Activated CD8-positive, alpha-beta memory T cell treated with anti-CD3 and anti-CD28 coated beads, Interleukin-2, amount 10 ng/mL, durations not matched to agents 7 days and 5 days (primary cell): Measurements from ENCODE around the gene SCN1B. TPM values are rescaled to one million over a fixed set of nuclear protein-coding genes. Genes with fewer than 3 reads are reported as not detected.
"Not testable (repeated sequence)": the region's sequence is repeated elsewhere in the genome, so short reads cannot be mapped to it uniquely, and the experiment has no call there.

Source experiments
- ATAC-seq: fragments of 150-1000 bp; cut with Tn5 transposase; one replicate; pipeline ENCODE4 v1.10.0; 2021; ENCODE audit warnings: moderate library complexity
- CTCF ChIA-PET: fragments of 350-600 bp; sonication (Branson Sonifier 250); formaldehyde crosslinking; loops from one replicate; lab custom pipeline; 2021; ENCODE audit warnings: antibody characterized with exemption; lab: Charles Lee
- DNase-seq: peaks from one replicate; pipeline ENCODE4 v3.0.0-alpha.2; 2020
- H3K27ac Mint-ChIP-seq: one replicate; pipeline ENCODE4 v1.8.0; 2021; ENCODE audit warnings: mild to moderate bottlenecking, mixed read lengths
- H3K27me3 Mint-ChIP-seq: one replicate; pipeline ENCODE4 v1.8.0; 2021; ENCODE audit warnings: mixed read lengths
- H3K36me3 Mint-ChIP-seq: one replicate; pipeline ENCODE4 v1.8.0; 2021; ENCODE audit warnings: mild to moderate bottlenecking, mixed read lengths
- H3K4me1 Mint-ChIP-seq: one replicate; pipeline ENCODE4 v1.8.0; 2021; ENCODE audit warnings: mixed read lengths
- H3K4me3 Mint-ChIP-seq: one replicate; pipeline ENCODE4 v1.8.0; 2021; ENCODE audit warnings: mild to moderate bottlenecking, moderate library complexity, mixed read lengths
- H3K9me3 Mint-ChIP-seq: one replicate; pipeline ENCODE4 v1.8.0; 2022; ENCODE audit warnings: low read depth, mixed read lengths
- total RNA-seq, 2 experiments: library from RNA; stranded (reverse); gene quantifications; one replicate each; pipeline ENCODE4 v1.2.3, GENCODE V29; 2021

The SCN1B gene
- total RNA-seq, 2 experiments from 2014 or later: 0.26 to 0.37 TPM

DNA sequence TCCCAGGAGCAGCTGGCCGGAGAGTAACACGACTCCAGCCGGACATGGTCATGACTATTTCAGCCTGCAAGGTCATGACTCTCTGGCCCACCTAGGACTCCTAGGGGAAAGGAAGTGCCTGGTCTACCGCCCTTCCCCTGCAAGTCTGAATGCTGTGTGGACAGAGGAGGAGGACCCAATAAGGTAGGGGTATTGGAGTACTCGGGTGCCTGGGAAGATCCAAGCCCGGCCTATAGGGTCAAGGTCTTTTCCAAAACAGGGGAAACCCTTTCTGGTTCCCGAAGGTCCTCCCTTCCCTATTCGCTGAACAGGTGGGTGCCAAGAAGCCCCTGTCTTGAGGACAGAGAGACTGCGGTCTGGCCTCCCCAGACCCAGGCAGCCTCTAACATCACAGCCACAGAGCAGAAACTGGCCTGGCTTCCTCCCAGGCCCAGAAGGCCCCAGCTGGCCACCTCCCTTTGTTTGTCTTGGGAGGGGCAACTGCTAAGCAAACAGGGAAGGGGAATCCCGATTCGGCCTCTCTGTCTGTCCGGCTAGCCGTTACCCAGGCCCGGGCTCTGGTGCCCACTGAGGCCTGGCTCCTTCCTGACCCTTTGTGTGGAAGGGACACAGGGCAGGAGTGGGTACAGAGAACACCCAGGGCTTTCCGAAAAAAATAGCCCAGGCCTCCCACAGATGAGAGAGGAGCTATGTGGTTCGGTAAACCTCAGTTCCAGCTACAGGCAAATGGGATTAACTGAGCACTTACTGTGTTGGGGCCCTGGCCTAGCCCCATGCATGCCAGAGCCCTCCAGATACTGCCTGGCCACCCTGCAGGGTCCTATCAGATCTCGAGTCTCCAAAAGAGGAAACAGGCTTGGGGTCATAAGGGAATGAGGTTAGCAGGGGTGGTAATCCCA, 35.4 kb upstream of the SCN1B start:
- Mint-ChIP-seq H3K4me3 (no peak overlapping the region), H3K36me3 (no peaks in the 10 kb centered on the region), H3K27ac (no peak overlapping the region), H3K4me1 (peaks cover 71% of the 10 kb centered on the region), H3K27me3 (no peaks in the 10 kb centered on the region), H3K9me3 (no peaks in the 10 kb centered on the region)
- ATAC-seq (no peak), DNase-seq (no peak)
- CTCF ChIA-PET: interaction anchor here (1.2 to 4.1 kb wide), 4 partner anchors 16 to 23 kb away, joined by 3 to 15 read pairs (median 9); no protein-coding TSS in a partner anchor

DNA sequence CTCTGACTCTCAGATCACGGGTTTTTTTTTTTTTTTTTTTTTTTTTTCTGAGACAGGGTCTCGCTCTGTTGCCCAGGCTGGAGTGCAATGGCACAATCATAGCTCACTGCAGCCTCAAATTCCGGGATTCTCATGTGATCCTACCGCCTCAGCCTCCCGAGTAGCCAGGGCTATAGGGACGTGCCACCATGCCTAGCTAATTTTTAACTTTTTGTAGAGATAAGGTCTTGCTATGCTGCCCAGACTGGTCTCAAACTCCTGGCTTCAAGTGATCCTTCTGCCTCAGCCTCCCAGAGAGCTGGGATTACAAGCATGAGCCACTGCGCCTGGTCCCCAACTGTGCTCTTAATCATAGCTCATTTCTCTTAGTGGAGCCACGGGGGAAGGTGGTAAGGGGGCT, 34.7 kb upstream of the SCN1B start:
- Mint-ChIP-seq H3K27me3 (no peaks in the 10 kb centered on the region), H3K4me3 (no peak overlapping the region), H3K27ac (no peak overlapping the region), H3K36me3 (no peaks in the 10 kb centered on the region), H3K9me3 (no peaks in the 10 kb centered on the region), H3K4me1 (peaks cover 68% of the 10 kb centered on the region)
- CTCF ChIA-PET: interaction anchor here (1.2 to 4.1 kb wide), 4 partner anchors 16 to 23 kb away, joined by 3 to 15 read pairs (median 9); no protein-coding TSS in a partner anchor
- no peak for ATAC-seq
- no peak for DNase-seq

DNA sequence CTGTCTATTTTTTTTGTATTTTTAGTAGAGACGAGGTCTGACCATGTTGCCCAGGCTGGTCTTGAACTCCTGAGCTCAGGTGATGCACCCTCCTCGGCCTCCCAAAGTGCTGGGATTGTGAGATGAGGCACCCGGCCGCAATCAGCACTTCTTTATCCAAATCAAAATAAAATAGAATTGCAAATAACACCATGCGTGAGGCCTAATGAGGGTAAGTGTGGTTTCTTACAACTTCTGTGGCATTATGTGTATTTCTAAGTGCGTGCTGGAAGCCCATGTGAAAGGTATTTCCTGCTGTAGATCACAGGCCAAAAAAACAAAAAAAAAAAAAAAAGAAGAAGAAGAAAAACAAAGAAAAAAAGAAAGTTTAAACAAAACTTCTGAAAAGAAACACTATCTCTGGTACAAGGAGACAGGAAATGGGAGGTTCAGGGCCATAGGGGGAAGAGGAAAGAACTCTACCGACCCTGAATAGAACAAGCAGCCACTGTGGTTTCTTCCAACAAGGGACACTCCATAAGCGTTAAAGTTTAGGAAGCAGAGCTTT, 33.1 kb upstream of the SCN1B start:
- Mint-ChIP-seq H3K27me3 (no peaks in the 10 kb centered on the region), H3K9me3 (no peaks in the 10 kb centered on the region), H3K27ac (peak overlapping the region; percentile 96), H3K4me1 (peaks cover 68% of the 10 kb centered on the region), H3K36me3 (peaks cover 10% of the 10 kb centered on the region), H3K4me3 (peak overlapping the region; percentile 54)
- ATAC-seq (no peak), DNase-seq (no peak)
- CTCF ChIA-PET: interaction anchor here (0.6 to 3.2 kb wide), 8 partner anchors 8 to 145 kb away, joined by 3 to 15 read pairs (median 3); no protein-coding TSS in a partner anchor

DNA sequence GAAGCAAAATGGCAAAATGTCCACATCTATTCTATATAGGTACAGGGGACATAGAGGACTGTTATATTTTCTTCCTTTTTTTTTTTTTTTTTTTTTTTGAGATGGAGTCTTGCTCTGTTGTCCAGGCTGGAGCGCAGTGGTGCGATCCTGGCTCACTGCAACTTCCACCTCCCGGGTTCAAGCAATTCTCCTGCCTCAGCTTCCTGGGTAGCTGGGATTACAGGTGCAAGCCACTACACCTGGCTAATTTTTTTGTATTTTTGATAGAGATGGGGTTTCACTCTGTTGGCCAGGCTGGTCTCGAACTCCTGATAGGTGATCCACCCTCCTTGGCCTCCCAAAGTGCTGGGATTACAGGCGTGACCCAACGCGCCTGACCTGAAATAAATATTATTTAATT, 32.0 kb upstream of the SCN1B start:
- CTCF ChIA-PET, ATAC-seq, DNase-seq, H3K9me3 Mint-ChIP-seq, H3K4me3 Mint-ChIP-seq, H3K27me3 Mint-ChIP-seq: not testable (repeated sequence)
- Mint-ChIP-seq H3K27ac (peak overlapping the region; percentile 96), H3K4me1 (peaks cover 70% of the 10 kb centered on the region), H3K36me3 (peaks cover 19% of the 10 kb centered on the region)

DNA sequence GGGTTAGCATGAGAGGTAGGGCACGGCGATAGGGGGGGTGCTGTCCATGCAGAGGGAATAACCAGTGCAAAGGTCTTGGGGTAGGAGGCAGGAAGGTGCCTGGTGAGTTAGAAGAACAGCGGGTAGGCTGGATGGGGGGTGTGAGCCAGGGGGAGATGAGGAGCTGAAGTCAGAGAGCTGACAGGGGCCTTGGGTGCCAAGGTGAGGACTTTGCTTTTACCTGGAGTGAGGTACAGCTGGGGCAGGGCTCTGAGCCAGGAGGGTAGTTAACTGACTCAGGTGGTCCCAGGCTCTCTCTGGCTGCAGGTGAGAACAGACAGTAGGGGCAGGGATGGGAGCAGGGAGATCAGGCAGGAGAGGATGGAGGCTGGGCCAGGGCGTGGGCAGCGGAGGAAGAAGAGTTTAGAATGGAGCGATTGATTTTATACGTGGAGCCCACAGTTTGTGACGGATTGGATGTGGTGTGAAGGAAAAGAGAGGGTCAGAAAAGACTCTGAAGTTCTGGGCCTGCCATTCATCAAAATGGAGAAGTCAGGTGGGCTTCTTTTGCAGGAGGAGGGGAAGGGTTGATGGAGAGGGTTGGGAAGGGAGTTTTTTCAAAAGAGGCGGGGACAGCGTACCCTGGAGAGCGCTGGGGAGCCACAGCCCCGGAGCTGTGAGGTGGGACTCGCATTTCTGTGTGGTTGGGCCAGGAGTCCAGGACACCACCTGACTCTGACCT, 31.3 kb upstream of the SCN1B start:
- ATAC-seq: no peak
- H3K4me3 Mint-ChIP-seq: peak overlapping the region; percentile 76
- no peaks in the 10 kb centered on the region for H3K9me3 Mint-ChIP-seq
- CTCF ChIA-PET: interaction anchor here (4.0 kb wide), 1 partner anchor 27 kb away, joined by 18 read pairs; no protein-coding TSS in a partner anchor
- peaks cover 73% of the 10 kb centered on the region for H3K4me1 Mint-ChIP-seq
- H3K27me3 Mint-ChIP-seq: no peaks in the 10 kb centered on the region
- H3K36me3 Mint-ChIP-seq: peaks cover 20% of the 10 kb centered on the region
- no peak for DNase-seq
- H3K27ac Mint-ChIP-seq: peak overlapping the region; percentile 92

DNA sequence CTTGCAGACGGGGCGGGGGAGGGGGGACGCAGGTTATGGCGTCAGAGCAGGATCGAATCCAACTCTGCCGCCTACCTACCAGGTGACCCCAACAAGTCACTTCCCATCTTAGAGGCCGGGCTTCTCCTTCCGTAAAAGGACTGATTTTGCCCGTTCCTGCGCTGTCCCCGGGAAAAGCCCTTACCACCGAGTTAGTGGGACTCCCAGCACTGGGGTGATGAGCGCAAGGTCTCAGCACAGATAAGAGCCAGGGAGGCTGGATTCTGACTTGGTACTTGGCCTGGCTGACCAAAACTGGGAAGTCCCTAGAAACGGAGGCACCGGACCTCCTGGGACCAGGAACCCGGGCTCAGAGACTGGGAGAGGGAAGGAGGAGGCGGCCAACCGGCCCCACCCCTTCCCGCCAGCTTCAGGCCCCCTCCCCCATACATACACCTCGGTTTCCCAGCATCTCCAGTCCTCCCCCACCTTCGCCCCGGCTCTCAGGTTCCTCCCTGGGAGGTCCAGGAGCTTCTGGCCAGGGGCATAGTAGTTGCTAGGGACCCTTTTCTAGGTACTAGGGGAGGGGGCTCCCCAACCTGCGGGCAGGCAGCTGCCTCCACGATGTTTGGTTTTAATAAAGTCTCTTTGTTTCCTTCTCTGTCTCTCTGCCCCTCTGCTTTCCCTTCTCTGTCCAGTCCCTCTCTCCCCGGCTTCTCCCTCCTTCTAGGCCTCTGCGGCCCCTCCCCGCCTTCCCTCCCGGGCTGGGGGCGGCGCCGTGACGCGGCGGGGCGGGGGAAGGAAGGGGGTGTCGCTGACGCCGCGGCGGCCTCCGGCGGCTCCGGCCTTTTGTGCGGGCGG, 30.6 kb upstream of the SCN1B start, which contains the start of gene GRAMD1A:
TSS of gene GRAMD1A (plus strand) at position 826 of the 840 bp plus-strand sequence. CDS start 156 bp downstream, outside the sequence.
- Mint-ChIP-seq H3K4me3 (peak within 1 kb of the TSS; percentile 91), H3K36me3 (peaks cover 20% of the 10 kb centered on the region), H3K4me1 (peaks cover 71% of the 10 kb centered on the region), H3K27ac (peak within 1 kb of the TSS; percentile 92), H3K27me3 (no peaks in the 10 kb centered on the region), H3K9me3 (no peaks in the 10 kb centered on the region)
- peak; percentile 60 for ATAC-seq
- DNase-seq: peak; percentile 82
- CTCF ChIA-PET: interaction anchor here (1.1 to 4.4 kb wide), 3 partner anchors 10 to 27 kb away, joined by 5 to 38 read pairs (median 18); no protein-coding TSS in a partner anchor

DNA sequence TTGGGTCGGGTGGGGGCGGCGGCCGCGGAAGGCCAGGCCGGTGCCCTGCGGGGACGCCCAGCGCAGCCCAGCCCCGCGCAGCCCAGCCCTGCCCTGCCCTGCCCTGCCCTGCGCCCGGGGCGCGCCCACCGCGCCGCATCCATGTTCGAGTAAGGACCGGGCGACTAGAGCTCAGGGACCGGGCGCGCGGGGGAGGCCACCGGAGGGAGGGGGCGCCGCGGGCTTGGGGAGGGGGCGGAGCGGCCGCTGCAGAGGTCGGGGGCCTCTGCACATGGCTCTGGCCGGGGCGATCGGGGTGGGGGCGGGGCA, 30.0 kb upstream of the SCN1B start:
- DNase-seq: no peak
- Mint-ChIP-seq H3K36me3 (peaks cover 21% of the 10 kb centered on the region), H3K9me3 (no peaks in the 10 kb centered on the region), H3K27me3 (no peaks in the 10 kb centered on the region), H3K4me1 (peaks cover 71% of the 10 kb centered on the region), H3K27ac (no peak overlapping the region), H3K4me3 (peak overlapping the region; percentile 76)
- no peak for ATAC-seq
- CTCF ChIA-PET: interaction anchor here (1.1 to 4.4 kb wide), 4 partner anchors 10 to 28 kb away, joined by 3 to 38 read pairs (median 12); no protein-coding TSS in a partner anchor

DNA sequence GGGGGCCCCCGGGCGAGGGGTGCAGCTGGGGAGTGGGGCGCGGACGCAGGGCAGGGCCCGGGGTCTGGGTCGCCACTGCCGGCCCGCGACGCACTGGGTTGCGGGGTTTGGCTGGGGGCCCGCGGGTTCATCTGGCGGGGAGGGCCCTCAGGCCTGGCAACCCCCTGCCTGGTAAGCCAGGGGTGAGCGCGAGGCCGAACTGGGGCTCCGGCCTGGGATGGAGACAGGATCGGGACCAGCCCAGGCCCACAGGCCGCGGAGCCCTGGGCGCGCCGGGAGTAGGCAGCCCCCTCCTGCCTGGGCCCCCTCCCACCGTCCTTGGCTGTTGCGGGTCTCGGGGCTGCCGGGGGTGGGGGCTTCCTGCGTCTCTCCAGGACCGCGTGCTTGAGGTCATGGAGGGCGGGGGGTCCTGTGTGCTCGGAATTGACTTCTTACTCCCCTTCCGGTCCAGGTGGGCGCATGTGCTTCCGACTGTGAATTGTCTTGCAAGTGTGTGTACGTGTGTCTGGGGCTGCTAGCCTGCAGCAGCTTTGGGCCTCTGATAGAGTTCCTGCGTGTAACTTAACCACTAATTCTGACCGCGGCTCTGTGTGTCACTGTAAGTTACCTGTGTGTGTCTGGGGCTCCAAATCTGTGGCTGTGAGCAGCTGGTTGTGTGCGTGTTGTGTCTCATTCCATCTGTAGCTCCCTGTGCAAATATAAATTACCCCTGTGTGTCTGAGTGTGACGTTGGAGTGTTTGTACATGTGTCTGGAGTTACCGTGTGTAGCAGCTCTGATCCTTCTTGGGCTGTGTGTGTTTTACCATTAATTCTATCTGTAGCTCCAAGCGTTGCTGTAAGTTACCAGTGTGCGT, 29.4 kb upstream of the SCN1B start:
- Mint-ChIP-seq H3K27ac (peak overlapping the region; percentile 91), H3K9me3 (no peaks in the 10 kb centered on the region), H3K27me3 (no peaks in the 10 kb centered on the region), H3K4me1 (peaks cover 69% of the 10 kb centered on the region), H3K4me3 (peak overlapping the region; percentile 91), H3K36me3 (peaks cover 24% of the 10 kb centered on the region)
- CTCF ChIA-PET: interaction anchor here (1.1 to 4.4 kb wide), 7 partner anchors 11 to 124 kb away, joined by 3 to 38 read pairs (median 3); no protein-coding TSS in a partner anchor
- DNase-seq (peak; percentile 86), ATAC-seq (peak; percentile 21)

DNA sequence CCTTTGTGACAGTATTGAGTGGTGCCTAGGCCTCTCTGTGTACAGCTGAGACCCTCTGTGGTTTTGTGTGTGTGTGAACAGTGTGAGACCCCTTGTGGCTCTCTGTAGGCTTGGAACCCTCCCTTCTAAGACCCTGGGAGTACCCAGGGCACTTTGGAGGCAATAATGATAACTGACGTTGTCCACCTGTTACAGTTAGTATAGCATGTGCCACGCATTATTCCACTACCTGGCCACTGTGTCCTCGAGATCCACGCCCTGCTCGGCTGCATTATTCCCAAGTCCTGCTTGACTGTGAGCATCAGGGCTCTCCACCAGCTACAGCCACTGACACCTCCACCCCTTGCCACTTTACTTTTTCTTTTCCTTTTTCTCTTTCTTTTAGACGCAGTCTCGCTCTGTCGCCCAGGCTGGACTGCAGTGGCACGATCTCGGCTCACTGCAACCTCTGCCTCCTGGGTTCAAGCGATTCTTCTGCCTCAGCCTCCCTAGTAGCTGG, 28.2 kb upstream of the SCN1B start:
- Mint-ChIP-seq H3K4me3 (peak overlapping the region; percentile 91), H3K36me3 (peaks cover 28% of the 10 kb centered on the region), H3K27me3 (no peaks in the 10 kb centered on the region), H3K4me1 (peaks cover 60% of the 10 kb centered on the region), H3K9me3 (no peaks in the 10 kb centered on the region), H3K27ac (peak overlapping the region; percentile 91)
- ATAC-seq (no peak), DNase-seq (no peak)
- CTCF ChIA-PET: interaction anchor here (1.3 to 4.4 kb wide), 5 partner anchors 10 to 35 kb away, joined by 3 to 38 read pairs (median 3); no protein-coding TSS in a partner anchor

DNA sequence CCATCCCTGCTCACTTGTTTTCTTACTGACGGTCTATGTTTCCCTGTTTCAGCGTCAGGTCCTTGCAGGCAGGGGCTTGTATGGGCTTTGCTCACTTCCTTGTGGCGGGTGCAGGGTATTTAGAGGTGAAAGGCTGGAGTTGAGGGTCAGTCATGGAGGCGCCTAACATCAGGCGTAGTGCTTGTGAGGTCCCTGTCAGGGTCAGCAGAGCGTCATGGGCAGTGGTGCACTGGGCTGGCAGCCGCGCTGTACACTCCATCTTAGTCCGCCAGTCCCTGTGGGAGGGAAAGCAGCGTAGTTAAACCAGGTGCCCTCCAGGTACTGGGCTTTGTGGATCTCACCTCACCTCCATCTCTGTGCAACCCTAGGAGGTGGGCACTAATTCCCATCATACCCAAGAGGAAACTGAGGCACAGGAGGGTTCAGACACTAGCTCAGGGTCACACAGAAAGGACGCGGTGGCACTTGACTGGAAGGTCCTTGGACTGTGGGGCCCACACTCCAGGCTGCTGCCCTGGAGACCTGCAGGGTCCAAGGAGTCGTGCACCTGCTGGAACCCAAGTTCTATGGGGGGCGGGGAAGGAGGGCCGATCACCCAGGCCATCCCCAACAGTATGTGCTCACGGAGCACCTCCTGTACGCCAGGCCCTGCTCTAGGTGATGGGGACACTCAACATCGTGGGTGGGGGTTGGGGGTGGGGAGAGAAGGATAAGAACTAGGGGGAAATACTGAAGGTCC, 25.6 kb upstream of the SCN1B start:
- Mint-ChIP-seq H3K27me3 (no peaks in the 10 kb centered on the region), H3K9me3 (no peaks in the 10 kb centered on the region), H3K36me3 (peaks cover 33% of the 10 kb centered on the region), H3K4me3 (no peak overlapping the region), H3K27ac (no peak overlapping the region), H3K4me1 (peaks cover 41% of the 10 kb centered on the region)
- DNase-seq (no peak), ATAC-seq (no peak)
- CTCF ChIA-PET: no interaction called here
